Activated CD4-positive, alpha-beta memory T cell treated with anti-CD3 and anti-CD28 coated beads, Interleukin-2, amount 10 ng/mL, durations not matched to agents 7 days and 5 days (primary cell): ENCODE results near the gene DENND1C. TPM values are rescaled to one million over a fixed set of nuclear protein-coding genes. Genes with fewer than 3 reads are reported as not detected.
"Not testable (repeated sequence)": the region's sequence is repeated elsewhere in the genome, so short reads cannot be mapped to it uniquely, and the experiment has no call there.

Source experiments
- CTCF ChIA-PET: fragments of 350-600 bp; sonication (Branson Sonifier 250); formaldehyde crosslinking; loops from one replicate; lab custom pipeline; 2021; ENCODE audit warnings: antibody characterized with exemption, inconsistent platforms; lab: Charles Lee
- POLR2A ChIA-PET: fragments of 350-600 bp; sonication (Branson Sonifier 250); formaldehyde crosslinking; loops from one replicate; lab custom pipeline; 2021; ENCODE audit warnings: antibody characterized with exemption; lab: Charles Lee
- DNase-seq: peaks from one replicate; pipeline ENCODE4 v3.0.0-alpha.2; 2020
- H3K27ac Mint-ChIP-seq: one replicate; pipeline ENCODE4 v1.8.0; 2021; ENCODE audit warnings: mild to moderate bottlenecking, mixed read lengths
- H3K27me3 Mint-ChIP-seq: one replicate; pipeline ENCODE4 v1.8.0; 2021; ENCODE audit warnings: mixed read lengths
- H3K36me3 Mint-ChIP-seq: one replicate; pipeline ENCODE4 v1.8.0; 2021; ENCODE audit warnings: low read depth, mixed read lengths
- H3K4me1 Mint-ChIP-seq: one replicate; pipeline ENCODE4 v1.8.0; 2021; ENCODE audit warnings: mixed read lengths
- H3K4me3 Mint-ChIP-seq: one replicate; pipeline ENCODE4 v1.8.0; 2021; ENCODE audit warnings: mild to moderate bottlenecking, mixed read lengths
- H3K9me3 Mint-ChIP-seq: one replicate; pipeline ENCODE4 v1.8.0; 2021; ENCODE audit warnings: mixed read lengths
- total RNA-seq, 2 experiments: library from RNA; stranded (reverse); gene quantifications; one replicate each; pipeline ENCODE4 v1.2.3, GENCODE V29; 2021

The DENND1C gene
- total RNA-seq, 2 experiments from 2014 or later, result 97.2 to 101 TPM

DNA sequence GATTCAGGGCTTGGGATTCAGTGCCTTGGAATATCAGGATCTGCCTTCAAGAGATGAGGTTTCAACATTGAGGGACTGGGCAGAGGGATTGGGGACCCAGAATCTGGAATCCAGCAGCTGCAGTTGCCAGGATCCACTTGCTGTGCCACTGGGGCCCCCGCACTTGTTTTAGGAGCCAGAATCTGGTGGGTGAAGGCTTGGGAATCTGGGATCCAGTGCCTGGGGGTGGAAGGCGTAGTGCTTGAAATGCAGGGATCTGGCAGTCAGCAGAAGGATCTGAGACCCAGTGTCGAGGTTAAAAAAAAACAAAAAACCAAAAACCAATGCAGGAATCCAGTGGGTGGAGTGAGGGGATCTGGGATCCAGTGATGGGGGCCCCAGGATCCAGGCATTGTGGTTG, 40.7 kb downstream of the DENND1C start:
- peaks cover 2% of the 10 kb centered on the region for H3K4me1 Mint-ChIP-seq
- no peak for DNase-seq
- no peak overlapping the region for H3K27ac Mint-ChIP-seq
- CTCF ChIA-PET, result no interaction called here
- no peaks in the 10 kb centered on the region for H3K27me3 Mint-ChIP-seq
- H3K9me3 Mint-ChIP-seq, result no peaks in the 10 kb centered on the region
- no peak overlapping the region for H3K4me3 Mint-ChIP-seq
- POLR2A ChIA-PET, result no interaction called here
- no peaks in the 10 kb centered on the region for H3K36me3 Mint-ChIP-seq

DNA sequence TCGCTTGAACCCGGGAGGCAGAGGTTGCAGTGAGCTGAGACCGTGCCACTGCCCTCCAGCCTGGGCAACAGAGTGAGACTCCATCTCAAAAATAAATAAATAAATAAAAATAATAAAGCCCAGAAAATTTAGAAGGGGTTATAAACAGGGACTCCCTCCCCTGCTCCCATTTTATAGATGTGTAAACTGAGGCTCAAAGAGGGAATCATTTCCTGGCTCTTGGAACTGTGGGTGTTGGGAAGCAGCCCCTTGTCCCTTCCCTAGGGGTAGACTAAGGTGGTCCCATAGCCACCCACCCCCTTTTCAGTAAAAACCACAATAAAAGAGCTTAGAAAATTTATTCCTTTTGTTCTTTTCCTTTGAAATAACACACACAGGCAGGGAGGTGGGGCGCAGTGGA, 41.8 kb downstream of the DENND1C start:
- ChIA-PET POLR2A (no interaction called here), CTCF (no interaction called here)
- Mint-ChIP-seq H3K4me3 (no peak overlapping the region), H3K27ac (no peak overlapping the region), H3K27me3 (no peaks in the 10 kb centered on the region), H3K36me3 (no peaks in the 10 kb centered on the region), H3K4me1 (peaks cover 2% of the 10 kb centered on the region), H3K9me3 (no peaks in the 10 kb centered on the region)
- DNase-seq, result no peak

DNA sequence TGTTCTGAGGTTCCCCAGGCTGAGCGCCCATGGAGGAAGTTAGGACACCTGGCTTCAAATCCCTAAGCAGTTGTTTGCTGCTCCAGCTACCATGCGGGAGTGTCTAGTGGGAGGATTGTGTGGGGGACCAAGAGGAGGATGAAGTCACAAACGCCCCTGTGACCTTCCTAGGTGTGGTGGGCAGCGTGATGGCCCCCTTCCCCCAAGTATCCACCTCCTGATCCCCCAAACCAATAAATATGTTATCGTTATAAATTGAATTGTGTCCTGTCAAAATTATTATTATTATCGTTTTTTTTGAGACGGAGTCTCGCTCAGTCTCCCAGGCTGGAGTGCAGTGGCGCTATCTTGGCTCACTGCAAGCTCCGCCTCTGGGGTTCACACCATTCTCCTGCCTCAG, 47.9 kb downstream of the DENND1C start, which contains the start of gene SLC25A41:
Gene SLC25A41 (minus strand): TSS at position 101 of the 400 bp plus-strand sequence. CDS start 70 bp downstream, at position 31.
- CTCF ChIA-PET, result no interaction called here
- POLR2A ChIA-PET, result interaction anchor here (4.1 kb wide), 1 partner anchor 9 kb away, joined by 16 read pairs; the partner anchor contains the start of gene KHSRP
- Mint-ChIP-seq H3K4me3 (no peak within 1 kb of the TSS), H3K27ac (no peak within 1 kb of the TSS), H3K9me3 (no peaks in the 10 kb centered on the region), H3K36me3 (no peaks in the 10 kb centered on the region), H3K27me3 (no peaks in the 10 kb centered on the region), H3K4me1 (peaks cover 5% of the 10 kb centered on the region)
- DNase-seq, result no peak

DNA sequence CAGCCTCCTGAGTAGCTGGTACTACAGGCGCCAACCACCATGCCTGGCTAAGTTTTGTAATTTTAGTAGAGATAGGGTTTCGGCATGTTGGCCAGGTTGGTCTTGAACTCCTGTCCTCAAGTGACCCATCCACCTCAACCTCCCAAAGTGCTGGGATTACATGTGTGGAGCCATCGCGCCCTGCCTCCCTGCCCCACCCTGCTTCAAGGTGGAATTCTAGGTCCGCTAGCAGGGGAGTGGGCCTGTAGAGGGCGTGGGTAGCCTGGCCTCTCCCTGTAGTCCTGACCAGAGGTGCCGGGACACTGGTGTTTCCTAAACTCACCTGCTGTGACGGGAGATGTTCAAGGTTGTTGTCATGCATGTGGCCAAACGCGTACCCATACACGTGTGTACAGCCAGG, 48.4 kb downstream of the DENND1C start:
- DNase-seq, result no peak
- ChIA-PET POLR2A (no interaction called here), CTCF (no interaction called here)
- H3K4me3 Mint-ChIP-seq, result no peak overlapping the region
- H3K27ac Mint-ChIP-seq, result no peak overlapping the region
- no peaks in the 10 kb centered on the region for H3K9me3 Mint-ChIP-seq
- H3K27me3 Mint-ChIP-seq, result no peaks in the 10 kb centered on the region
- peaks cover 5% of the 10 kb centered on the region for H3K4me1 Mint-ChIP-seq
- H3K36me3 Mint-ChIP-seq, result no peaks in the 10 kb centered on the region

DNA sequence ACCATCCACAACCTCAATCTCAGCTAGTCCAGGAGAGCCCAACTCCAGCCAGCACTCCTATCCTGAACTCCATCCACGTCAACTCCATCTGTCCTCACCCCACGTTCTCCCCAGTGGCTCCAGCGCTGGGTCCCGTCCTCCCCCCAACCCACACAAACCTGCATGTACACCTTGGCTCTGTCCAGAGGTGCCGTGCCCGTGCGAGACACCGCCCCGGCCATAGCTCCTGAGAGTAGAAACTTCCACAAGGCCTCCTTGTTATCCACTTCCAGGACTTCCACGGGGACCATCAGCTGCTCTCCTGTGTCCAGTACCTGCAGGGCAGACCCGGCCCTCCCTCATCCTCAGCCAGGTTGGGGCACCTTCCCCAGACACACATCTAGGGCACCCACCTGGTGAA, 49.7 kb downstream of the DENND1C start:
- Mint-ChIP-seq H3K27me3 (no peaks in the 10 kb centered on the region), H3K27ac (no peak overlapping the region), H3K4me1 (peaks cover 7% of the 10 kb centered on the region), H3K4me3 (no peak overlapping the region), H3K9me3 (no peaks in the 10 kb centered on the region), H3K36me3 (no peaks in the 10 kb centered on the region)
- POLR2A ChIA-PET, result no interaction called here
- no peak for DNase-seq
- CTCF ChIA-PET, result no interaction called here

DNA sequence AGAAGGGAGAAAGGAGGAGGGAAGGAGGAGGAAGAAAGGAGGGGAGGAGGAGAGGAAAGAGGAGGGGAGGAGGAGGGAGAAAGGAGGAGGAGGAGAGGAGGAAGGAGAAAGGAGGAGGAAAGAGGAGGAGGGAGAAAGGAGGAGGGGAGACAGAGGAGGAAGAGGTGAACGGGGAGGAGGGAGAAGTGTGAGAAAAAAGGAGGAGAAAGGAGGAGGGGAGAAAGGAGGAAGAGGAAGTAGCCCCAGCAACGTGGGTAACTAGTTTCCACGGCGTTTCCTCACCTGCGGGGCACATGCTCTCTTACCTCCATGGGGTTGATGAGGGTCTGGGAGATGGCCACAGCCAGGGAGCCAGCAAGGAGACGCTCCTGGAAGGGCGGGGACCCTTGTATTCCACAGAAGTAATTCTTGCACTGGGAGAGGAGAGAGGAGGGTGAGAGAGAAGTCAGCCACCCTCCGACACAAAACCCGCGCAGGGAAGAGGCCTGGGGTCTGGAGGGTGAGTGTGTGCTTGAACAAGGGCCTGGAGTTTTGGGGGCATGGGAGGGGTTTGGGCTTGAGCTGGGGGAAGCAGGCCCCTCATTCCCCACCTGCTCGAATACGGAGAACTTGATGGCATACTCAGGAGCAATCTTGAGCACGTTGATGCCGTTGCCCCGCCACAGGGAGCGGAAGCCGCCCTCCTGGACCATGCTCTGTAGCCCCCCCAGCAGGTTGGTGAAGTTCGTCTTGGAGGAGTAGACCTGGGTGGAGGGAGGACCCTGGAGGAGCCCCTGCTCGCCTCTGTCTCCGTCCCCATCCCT, 52.0 kb downstream of the DENND1C start:
- ChIA-PET CTCF (interaction anchor here (0.6 kb wide), 1 partner anchor 324 kb away, joined by 3 read pairs; no protein-coding TSS in a partner anchor), POLR2A (no interaction called here)
- Mint-ChIP-seq H3K4me1 (peaks cover 19% of the 10 kb centered on the region), H3K27me3 (no peaks in the 10 kb centered on the region), H3K36me3 (no peaks in the 10 kb centered on the region), H3K9me3 (no peaks in the 10 kb centered on the region), H3K4me3 (peak overlapping the region; percentile 4), H3K27ac (no peak overlapping the region)
- DNase-seq, result no peak

DNA sequence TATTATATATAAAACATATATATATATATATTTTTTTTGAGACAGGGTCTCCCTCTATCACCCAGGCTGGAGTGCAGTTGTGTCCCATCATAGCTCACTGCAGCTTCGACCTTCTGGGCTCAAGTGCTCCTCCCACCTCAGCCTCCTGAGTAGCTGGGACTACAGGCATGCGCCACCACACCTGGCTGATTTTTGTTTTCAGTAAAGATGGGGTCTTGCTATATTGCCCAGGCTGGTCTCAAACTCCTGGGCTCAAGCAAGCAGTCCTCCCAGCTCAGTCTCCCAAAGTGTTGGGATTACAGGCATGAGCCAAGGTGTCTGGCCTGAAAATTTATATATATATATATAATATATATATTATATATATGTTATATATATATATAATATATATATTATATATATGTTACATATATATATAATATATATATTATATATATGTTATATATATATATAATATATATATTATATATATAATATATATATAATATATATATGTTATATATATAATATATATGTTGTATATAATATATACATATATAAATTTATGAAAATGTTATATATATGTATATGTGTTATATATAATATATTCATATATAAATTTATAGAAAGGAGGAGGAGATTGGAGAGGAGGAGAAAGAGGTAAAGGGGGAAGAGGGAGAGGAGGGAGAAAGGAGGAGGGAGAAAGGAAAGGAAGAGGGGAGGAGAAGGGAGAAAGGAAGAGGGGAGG, 52.7 kb downstream of the DENND1C start:
- POLR2A ChIA-PET, result interaction anchor here (1.4 kb wide), 1 partner anchor 35 kb away, joined by 4 read pairs; no protein-coding TSS in a partner anchor
- H3K36me3 Mint-ChIP-seq, H3K27ac Mint-ChIP-seq, H3K27me3 Mint-ChIP-seq, DNase-seq, H3K9me3 Mint-ChIP-seq, CTCF ChIA-PET, H3K4me3 Mint-ChIP-seq: not testable (repeated sequence)
- peaks cover 19% of the 10 kb centered on the region for H3K4me1 Mint-ChIP-seq

DNA sequence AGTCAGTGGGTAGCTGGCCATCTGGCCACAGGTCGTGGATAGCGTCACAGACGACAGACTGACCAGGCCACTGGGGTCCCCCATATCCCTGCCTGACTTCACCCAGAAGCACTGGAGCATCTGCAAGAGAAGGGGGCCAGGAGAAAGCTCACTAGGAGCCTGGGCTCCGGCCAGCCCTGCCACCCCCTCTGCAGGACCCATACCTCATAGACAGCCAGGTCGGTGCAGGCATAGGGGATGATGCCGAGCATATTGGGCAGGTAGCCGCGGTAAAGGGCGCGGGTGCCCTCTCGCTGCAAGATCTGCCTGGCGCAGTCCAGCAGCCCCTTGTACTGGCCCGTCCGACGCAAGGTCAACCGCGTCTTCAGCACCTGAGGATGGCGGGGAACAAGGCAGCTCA, 54.5 kb downstream of the DENND1C start:
- ChIA-PET POLR2A (interaction anchor here (0.9 to 1.8 kb wide), 3 partner anchors 32 to 54 kb away, joined by 4 to 5 read pairs (median 4); partner anchors contain the start of genes DENND1C and SLC25A23), CTCF (no interaction called here)
- no peak overlapping the region for H3K27ac Mint-ChIP-seq
- H3K4me1 Mint-ChIP-seq, result peaks cover 33% of the 10 kb centered on the region
- no peaks in the 10 kb centered on the region for H3K27me3 Mint-ChIP-seq
- DNase-seq, result no peak
- H3K9me3 Mint-ChIP-seq, result no peaks in the 10 kb centered on the region
- no peak overlapping the region for H3K4me3 Mint-ChIP-seq
- peaks cover 13% of the 10 kb centered on the region for H3K36me3 Mint-ChIP-seq

DNA sequence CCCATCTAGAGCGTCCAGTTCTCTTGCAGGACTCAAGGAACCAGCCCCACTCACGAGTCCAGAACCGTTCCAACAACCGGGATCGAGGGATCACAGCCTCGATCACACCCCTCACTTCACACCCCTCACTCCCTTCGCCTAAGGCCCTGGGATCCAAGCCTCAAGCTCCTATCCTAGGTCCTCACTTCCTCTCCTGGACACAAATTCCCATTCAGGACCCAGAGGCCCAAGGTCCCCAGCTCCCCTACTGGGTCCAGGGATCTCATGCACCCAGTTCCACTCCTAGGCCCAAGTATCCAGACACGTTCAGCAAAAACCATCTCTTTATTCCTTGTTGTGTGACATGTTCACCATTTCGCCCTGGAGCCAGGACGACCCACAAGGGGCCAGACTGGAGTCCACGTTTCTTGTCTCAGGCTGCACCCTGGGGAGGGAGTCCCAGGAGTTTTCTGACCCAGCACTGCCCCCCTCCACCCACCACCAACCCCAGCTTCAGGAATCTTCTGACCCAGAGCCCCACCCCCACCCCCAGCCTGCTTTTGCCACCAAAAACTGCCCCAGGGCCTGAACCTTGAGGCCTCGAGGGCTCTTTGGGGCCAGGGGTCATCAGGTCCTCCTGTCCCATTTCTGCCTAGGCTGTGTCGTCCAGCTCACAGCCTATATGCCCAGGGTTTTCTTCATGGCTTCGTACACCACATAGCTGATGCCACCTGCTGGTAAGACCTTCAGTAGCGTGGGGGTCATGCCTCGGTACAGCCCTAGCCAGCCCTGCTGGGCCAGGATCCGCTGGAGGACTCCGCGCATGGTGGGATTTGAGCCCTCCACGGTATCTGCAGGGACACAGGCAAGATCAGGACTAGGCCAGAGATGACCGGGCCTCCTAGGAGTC, 55.6 kb downstream of the DENND1C start:
- Mint-ChIP-seq H3K27me3 (no peaks in the 10 kb centered on the region), H3K9me3 (no peaks in the 10 kb centered on the region), H3K36me3 (peaks cover 22% of the 10 kb centered on the region), H3K4me1 (peaks cover 37% of the 10 kb centered on the region), H3K27ac (peak overlapping the region; percentile 80), H3K4me3 (peak overlapping the region; percentile 71)
- CTCF ChIA-PET, result interaction anchor here (0.6 to 1.8 kb wide), 4 partner anchors 15 to 439 kb away, joined by 3 to 6 read pairs (median 4); partner anchors contain the start of gene ALKBH7
- POLR2A ChIA-PET, result interaction anchor here (0.6 to 2.4 kb wide), 9 partner anchors 10 to 643 kb away, joined by 3 to 18 read pairs (median 6); partner anchors contain the start of genes ALKBH7, CLPP, DENND1C and SLC25A41
- no peak for DNase-seq

DNA sequence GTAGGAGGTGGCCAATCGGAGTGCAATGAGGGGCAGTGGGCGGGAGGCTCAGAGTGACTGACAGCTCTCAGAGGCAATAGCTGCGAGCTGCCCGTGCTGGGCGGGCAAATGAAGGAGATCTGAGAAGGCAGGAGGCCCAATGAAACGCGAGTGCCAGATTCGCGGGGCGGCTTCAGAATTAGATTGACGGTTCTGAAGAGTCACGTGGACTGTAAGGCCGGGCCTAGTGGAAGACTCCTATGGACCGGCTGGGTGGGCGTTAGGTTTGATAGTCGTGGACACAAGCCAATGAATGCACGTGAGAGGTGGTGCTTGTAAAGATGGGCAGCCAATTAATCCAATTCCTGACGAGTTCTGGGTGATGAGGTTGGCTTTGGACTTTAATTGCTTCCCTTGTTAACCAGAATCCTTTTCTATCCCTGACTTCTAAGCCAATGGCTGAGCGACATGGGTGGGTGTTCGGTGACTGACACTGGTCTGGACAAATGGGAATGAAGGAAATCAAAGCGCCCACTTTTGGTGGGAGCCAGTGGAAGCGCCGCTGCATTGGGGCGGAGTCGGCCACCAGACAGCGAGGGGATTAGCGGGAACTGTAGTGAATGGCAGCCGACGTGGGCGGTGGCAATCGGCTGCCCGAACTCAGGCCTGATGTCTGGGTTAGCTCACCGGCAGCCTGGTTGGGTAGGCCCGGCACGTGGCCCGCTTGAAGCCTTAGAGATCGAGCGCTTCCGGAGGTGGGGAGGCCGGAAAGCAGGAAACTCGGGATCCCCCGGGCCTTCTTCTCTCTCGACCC, 56.5 kb downstream of the DENND1C start:
- no peaks in the 10 kb centered on the region for H3K9me3 Mint-ChIP-seq
- ChIA-PET CTCF (interaction anchor here (0.8 to 1.8 kb wide), 6 partner anchors 14 to 438 kb away, joined by 3 to 6 read pairs (median 4); partner anchors contain the start of gene ALKBH7), POLR2A (interaction anchor here (0.6 to 2.4 kb wide), 17 partner anchors 9 to 734 kb away, joined by 3 to 18 read pairs (median 4); partner anchors contain the start of genes ALKBH7, CLPP, DENND1C and GTF2F1)
- peaks cover 31% of the 10 kb centered on the region for H3K36me3 Mint-ChIP-seq
- H3K4me1 Mint-ChIP-seq, result peaks cover 40% of the 10 kb centered on the region
- H3K4me3 Mint-ChIP-seq, result peak overlapping the region; percentile 71
- H3K27me3 Mint-ChIP-seq, result no peaks in the 10 kb centered on the region
- peak overlapping the region; percentile 80 for H3K27ac Mint-ChIP-seq
- DNase-seq, result peak; percentile 100

DNA sequence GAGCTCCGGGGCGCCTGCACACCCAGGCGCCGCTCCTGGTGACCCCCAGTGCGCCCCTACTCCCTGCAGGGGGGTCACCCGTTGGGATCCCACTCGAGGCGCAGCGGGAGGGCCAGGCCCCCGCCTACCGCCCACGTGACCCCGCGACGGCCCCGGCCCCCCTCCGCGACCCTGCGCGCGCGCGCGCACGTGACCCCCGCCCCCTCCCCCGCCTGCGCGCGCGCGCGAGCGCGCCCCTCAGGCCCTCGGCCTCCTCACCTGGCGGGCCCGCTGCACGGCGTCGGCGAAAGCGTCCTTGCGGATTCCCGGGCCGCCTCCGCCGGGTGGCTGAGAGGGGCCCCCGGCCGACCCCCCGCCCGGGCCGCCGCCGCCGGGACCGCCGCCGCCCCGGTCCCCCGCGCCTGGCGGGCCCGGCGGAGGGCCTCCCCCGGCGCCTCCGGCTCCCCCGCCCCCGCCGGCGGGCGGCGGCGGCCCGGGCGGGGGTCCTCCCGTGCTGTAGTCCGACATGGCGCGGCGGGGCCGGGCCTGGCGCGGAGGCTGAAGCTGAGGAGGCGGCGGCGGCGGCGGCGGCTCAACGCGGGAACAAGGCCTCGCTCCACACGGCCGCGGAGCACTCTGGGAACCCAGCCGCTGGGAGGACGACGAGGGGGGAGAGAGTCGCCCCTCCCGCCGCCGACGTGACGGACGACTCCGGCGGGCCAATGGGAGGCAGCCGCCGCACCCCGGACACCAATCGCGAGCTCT, 57.2 kb downstream of the DENND1C start, which contains the start of gene KHSRP:
Gene KHSRP (minus strand): TSS at position 617 of the 744 bp plus-strand sequence. CDS start 110 bp downstream, at position 507.
- no peak for DNase-seq
- ChIA-PET POLR2A (interaction anchor here (0.8 to 2.4 kb wide), 17 partner anchors 8 to 733 kb away, joined by 3 to 18 read pairs (median 4); partner anchors contain the start of genes ALKBH7, CLPP, DENND1C and GTF2F1), CTCF (interaction anchor here (0.8 to 1.8 kb wide), 6 partner anchors 14 to 439 kb away, joined by 3 to 6 read pairs (median 4); partner anchors contain the start of gene ALKBH7)
- peak within 1 kb of the TSS; percentile 80 for H3K27ac Mint-ChIP-seq
- H3K9me3 Mint-ChIP-seq, result no peaks in the 10 kb centered on the region
- peak within 1 kb of the TSS; percentile 88 for H3K4me3 Mint-ChIP-seq
- peaks cover 37% of the 10 kb centered on the region for H3K36me3 Mint-ChIP-seq
- no peaks in the 10 kb centered on the region for H3K27me3 Mint-ChIP-seq
- peaks cover 37% of the 10 kb centered on the region for H3K4me1 Mint-ChIP-seq
